ENCODE measurements around the gene ZBTB7C. TPM values are rescaled to one million over a fixed set of nuclear protein-coding genes. Genes with fewer than 3 reads are reported as not detected.
A peak's percentile ranks its signal among the peaks of the same experiment; 100 is the strongest.

Gene ZBTB7C
- total RNA-seq, 4 donors from 2014 or later = 26.0 to 50.6 (median 46.2) TPM

DNA sequence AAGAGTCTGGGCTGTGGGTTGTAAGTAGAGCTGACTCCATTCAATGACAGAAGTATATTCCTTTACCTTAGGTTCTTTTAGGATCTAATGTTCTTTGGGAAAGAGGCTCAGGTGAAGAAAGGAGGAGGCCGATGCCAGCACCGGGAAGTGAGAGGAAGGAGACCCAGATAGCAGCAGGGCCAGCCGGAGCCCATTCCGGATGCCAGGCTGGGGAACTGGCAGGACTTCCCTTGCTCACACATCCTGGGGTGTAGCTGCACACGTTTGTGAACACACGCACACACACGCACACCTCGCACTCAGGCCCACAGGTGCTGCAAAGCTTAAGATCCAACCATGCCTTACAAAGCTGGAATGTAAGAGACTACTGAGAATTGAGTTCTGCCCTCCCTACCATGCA, 383.0 kb downstream of the ZBTB7C start:
- Histone ChIP-seq H3K36me3 (peaks cover 8% of the 10 kb centered on the region), H3K4me1 (peaks cover 37% of the 10 kb centered on the region), H3K27me3 (peaks cover under 1% of the 10 kb centered on the region), H3K27ac (no peak overlapping the region), H3K9me3 (no peaks in the 10 kb centered on the region), H3K4me3 (no peak overlapping the region)
- peak in 1 of 2 donors; percentile 60 for DNase-seq (ENCODE audit: low spot score in 2 of 2)
- TF ChIP-seq POLR2AphosphoS5 (IDR thresholded peaks at IDR 0.05) = no peak
- TF ChIP-seq EP300 (IDR thresholded peaks at IDR 0.05) = no peak
- TF ChIP-seq, protein P1, sequence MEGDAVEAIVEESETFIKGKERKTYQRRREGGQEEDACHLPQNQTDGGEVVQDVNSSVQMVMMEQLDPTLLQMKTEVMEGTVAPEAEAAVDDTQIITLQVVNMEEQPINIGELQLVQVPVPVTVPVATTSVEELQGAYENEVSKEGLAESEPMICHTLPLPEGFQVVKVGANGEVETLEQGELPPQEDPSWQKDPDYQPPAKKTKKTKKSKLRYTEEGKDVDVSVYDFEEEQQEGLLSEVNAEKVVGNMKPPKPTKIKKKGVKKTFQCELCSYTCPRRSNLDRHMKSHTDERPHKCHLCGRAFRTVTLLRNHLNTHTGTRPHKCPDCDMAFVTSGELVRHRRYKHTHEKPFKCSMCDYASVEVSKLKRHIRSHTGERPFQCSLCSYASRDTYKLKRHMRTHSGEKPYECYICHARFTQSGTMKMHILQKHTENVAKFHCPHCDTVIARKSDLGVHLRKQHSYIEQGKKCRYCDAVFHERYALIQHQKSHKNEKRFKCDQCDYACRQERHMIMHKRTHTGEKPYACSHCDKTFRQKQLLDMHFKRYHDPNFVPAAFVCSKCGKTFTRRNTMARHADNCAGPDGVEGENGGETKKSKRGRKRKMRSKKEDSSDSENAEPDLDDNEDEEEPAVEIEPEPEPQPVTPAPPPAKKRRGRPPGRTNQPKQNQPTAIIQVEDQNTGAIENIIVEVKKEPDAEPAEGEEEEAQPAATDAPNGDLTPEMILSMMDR (IDR thresholded peaks at IDR 0.05) = no peak
- TF ChIP-seq POLR2A (IDR thresholded peaks at IDR 0.05) = no peak
- WGBS = 92% methylated on average over 8 of the region's 8 CpGs

DNA sequence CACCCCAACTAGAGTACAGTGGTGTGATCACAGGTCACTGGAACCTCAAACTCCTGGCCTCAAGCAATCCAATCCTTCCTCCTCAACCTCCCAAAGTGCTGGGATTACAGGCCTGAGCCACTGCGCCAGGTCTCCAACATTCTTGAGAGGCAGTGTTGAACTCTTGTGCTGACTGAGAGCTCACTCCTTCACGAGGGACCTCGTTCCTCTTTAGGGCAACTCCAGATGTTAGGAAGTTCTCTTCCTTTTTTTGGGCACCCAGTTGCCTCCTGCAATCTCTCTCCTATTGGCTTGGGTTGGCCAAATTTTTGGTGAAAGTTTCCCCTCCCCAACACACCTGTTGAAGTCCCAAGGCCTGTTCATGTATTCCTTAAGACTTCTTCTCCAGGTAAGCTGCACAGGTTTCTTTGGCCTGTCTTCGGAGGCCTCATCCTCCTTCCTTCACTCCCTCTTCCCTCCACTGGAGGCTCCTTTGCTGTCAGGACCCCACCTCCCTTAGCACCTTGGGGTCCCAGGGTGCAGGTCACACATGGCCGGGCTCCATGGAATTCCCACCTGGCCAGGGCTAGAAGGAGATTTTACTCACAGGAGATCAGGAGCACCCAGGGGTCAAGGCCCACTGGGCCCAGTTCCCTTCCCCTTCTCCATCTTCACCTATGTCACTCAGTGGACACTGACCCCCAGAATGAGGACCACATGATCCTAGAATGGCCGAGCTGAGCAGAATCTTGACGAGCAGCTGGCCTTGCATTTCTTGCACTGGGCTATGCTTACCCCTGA, 384.1 kb downstream of the ZBTB7C start:
- DNase-seq (ENCODE audit: low spot score in 2 of 2) = peak in 1 of 2 donors; percentile 57
- 91% methylated on average over 7 of the region's 7 CpGs for WGBS
- H3K27me3 ChIP-seq = peaks cover 5% of the 10 kb centered on the region
- TF ChIP-seq POLR2AphosphoS5 (IDR thresholded peaks at IDR 0.05) (no peak), POLR2A (IDR thresholded peaks at IDR 0.05) (no peak), EP300 (IDR thresholded peaks at IDR 0.05) (no peak)
- TF ChIP-seq, protein P1 (IDR thresholded peaks at IDR 0.05) = no peak
- H3K27ac ChIP-seq = no peak overlapping the region
- H3K36me3 ChIP-seq = peaks cover 8% of the 10 kb centered on the region
- H3K4me1 ChIP-seq = peaks cover 37% of the 10 kb centered on the region
- H3K4me3 ChIP-seq = no peak overlapping the region
- no peaks in the 10 kb centered on the region for H3K9me3 ChIP-seq

DNA sequence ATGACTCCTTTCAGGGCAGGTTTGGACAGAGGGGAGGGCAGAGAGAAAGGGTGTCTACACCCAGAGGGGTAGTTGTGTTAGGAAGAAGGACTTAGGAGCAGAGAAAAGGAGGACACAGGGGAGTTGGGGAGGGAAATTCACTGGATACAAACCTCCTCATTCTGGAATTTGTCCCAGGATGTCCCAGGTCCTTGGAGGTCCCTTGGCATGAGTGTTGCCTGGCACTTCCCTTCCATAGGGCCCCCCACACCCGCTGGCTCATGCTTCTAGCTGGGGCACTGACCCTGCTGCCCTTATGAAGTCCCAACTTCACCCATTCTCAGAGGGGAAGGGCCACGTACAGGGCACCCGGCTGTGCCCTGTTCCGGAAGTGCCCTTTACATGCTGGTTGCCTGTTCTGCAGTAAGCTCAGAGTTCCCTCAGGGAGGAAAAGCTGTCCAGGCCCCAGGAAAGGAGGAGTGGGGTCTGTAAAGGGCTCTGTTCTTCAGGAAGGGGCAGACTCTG, 385.1 kb downstream of the ZBTB7C start:
- no peak overlapping the region for H3K4me3 ChIP-seq
- no peak overlapping the region for H3K27ac ChIP-seq
- DNase-seq (ENCODE audit: low spot score in 2 of 2) = peak in 1 of 2 donors; percentile 64
- H3K4me1 ChIP-seq = peaks cover 37% of the 10 kb centered on the region
- peaks cover 3% of the 10 kb centered on the region for H3K36me3 ChIP-seq
- H3K9me3 ChIP-seq = no peaks in the 10 kb centered on the region
- WGBS = no CpG with 5 or more reads among the region's 4 CpGs
- TF ChIP-seq, protein P1 (IDR thresholded peaks at IDR 0.05) = no peak
- TF ChIP-seq POLR2AphosphoS5 (IDR thresholded peaks at IDR 0.05) = no peak
- no peak for TF ChIP-seq EP300 (IDR thresholded peaks at IDR 0.05)
- no peak for TF ChIP-seq POLR2A (IDR thresholded peaks at IDR 0.05)
- H3K27me3 ChIP-seq = peaks cover 5% of the 10 kb centered on the region

DNA sequence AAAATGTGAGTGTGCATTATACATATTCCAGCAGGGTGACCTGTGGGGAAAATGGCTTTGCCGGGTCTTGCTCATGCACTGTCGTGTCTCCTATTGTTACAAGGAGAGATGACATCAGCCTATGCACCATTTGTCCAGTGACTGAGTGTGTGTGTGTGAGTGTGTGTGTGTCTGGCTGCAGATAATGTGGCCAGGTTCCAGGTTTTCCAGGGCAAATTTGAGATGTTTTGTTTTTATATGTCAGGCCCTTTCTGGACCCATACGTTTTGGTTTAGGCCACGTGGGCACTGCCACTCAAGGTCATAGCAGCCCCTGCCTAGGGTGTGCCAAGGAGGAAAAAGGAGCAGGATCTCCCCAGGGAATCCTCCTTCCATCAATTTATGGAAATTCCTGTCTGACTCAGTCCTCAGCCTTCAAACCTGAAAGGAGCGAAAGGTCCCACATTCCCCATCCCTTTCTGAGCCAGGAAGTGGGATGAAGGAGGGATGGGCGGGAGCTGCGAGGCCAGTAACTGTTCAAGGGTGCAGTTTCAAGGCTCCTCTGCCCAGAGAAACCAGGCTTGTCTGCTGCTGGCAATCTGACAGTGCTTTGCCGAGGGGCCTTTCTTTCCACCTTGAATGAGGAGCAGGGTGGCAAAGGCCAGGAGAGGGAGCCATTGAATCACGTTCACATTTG, 385.7 kb downstream of the ZBTB7C start:
- Histone ChIP-seq H3K4me1 (peaks cover 37% of the 10 kb centered on the region), H3K9me3 (no peaks in the 10 kb centered on the region), H3K36me3 (no peaks in the 10 kb centered on the region), H3K27me3 (peaks cover 5% of the 10 kb centered on the region), H3K4me3 (no peak overlapping the region), H3K27ac (no peak overlapping the region)
- 29% methylated on average over 9 of the region's 9 CpGs for WGBS
- TF ChIP-seq, protein P1 (IDR thresholded peaks at IDR 0.05) = peak; percentile 8 to 19
- no peak for TF ChIP-seq POLR2A (IDR thresholded peaks at IDR 0.05)
- peak in 1 of 2 donors; percentile 71 for DNase-seq (ENCODE audit: low spot score in 2 of 2)
